OCI-LY3 (cell line): ENCODE measurements around the gene MCF2L2.

Source experiments
- EZH2phosphoT487 ChIP-seq: fragments of 200-600 bp; shearing (Covaris generic); IDR thresholded peaks from 2 replicates; pipeline ENCODE4 v1.6.1; 2018; ENCODE audit warnings: antibody characterized with exemption, mixed run types, low read depth
- TF ChIP-seq, protein P1 (sequence below): fragments of 200-600, 300-600 bp; sonication (generic); IDR thresholded peaks from 2 replicates; pipeline ENCODE4 v1.5.1; 2014; ENCODE audit warnings: antibody characterized with exemption, low read length, low read depth

DNA sequence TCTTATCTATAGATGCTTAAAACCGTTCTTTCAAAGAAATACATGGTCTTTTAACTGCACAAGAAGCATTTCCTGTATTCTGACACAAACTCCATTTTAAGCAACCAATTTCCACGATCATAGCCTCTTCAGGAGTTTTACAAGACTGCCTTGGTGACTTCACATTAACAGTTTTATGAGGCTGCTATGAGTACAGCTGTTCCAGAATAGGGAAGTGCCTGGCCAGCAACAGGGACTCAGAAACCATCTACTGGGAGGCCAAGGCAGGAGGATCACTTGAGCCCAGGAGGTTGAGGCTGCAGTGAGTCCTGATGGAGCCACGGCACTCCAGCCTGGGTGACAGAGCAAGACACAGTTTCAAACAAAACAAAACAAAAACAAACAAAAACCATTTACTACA is 96.9 kb downstream of the MCF2L2 start:
- TF ChIP-seq, protein P1, sequence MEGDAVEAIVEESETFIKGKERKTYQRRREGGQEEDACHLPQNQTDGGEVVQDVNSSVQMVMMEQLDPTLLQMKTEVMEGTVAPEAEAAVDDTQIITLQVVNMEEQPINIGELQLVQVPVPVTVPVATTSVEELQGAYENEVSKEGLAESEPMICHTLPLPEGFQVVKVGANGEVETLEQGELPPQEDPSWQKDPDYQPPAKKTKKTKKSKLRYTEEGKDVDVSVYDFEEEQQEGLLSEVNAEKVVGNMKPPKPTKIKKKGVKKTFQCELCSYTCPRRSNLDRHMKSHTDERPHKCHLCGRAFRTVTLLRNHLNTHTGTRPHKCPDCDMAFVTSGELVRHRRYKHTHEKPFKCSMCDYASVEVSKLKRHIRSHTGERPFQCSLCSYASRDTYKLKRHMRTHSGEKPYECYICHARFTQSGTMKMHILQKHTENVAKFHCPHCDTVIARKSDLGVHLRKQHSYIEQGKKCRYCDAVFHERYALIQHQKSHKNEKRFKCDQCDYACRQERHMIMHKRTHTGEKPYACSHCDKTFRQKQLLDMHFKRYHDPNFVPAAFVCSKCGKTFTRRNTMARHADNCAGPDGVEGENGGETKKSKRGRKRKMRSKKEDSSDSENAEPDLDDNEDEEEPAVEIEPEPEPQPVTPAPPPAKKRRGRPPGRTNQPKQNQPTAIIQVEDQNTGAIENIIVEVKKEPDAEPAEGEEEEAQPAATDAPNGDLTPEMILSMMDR: no peak
- no peak for TF ChIP-seq EZH2phosphoT487
